Measurements from ENCODE around the gene NFATC2. TPM values are rescaled to one million over a fixed set of nuclear protein-coding genes. Genes with fewer than 3 reads are reported as not detected.

Gene NFATC2
- total RNA-seq, 3 donors from 2014 or later = 5.9 to 11.9 (median 10.2) TPM

- TF ChIP-seq POLR2A (IDR thresholded peaks at IDR 0.05) = no peak
- TF ChIP-seq, protein P1, sequence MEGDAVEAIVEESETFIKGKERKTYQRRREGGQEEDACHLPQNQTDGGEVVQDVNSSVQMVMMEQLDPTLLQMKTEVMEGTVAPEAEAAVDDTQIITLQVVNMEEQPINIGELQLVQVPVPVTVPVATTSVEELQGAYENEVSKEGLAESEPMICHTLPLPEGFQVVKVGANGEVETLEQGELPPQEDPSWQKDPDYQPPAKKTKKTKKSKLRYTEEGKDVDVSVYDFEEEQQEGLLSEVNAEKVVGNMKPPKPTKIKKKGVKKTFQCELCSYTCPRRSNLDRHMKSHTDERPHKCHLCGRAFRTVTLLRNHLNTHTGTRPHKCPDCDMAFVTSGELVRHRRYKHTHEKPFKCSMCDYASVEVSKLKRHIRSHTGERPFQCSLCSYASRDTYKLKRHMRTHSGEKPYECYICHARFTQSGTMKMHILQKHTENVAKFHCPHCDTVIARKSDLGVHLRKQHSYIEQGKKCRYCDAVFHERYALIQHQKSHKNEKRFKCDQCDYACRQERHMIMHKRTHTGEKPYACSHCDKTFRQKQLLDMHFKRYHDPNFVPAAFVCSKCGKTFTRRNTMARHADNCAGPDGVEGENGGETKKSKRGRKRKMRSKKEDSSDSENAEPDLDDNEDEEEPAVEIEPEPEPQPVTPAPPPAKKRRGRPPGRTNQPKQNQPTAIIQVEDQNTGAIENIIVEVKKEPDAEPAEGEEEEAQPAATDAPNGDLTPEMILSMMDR (IDR thresholded peaks at IDR 0.05) = no peak
- TF ChIP-seq POLR2AphosphoS5 (IDR thresholded peaks at IDR 0.05) = no peak
- intact Hi-C loops (cut with DNase I; ENCODE audit: low total_unique reads) = no loop called here
- Histone ChIP-seq H3K4me3 (no peak overlapping the region), H3K36me3 (no peaks in the 10 kb centered on the region), H3K4me1 (no peaks in the 10 kb centered on the region), H3K27ac (no peak overlapping the region), H3K9me3 (peaks cover 0 to 7% of the 10 kb centered on the region in 2 donors), H3K27me3 (no peaks in the 10 kb centered on the region)
- no peak for DNase-seq (ENCODE audit: low spot score in 2 of 2)
Measured at GRCh38 chr20:51342510-51343236, 199.8 kb downstream of the NFATC2 start.

GRCh38 chr20:51341581-51341980 lies 200.9 kb downstream of the NFATC2 start:
- Histone ChIP-seq H3K27ac (no peak overlapping the region), H3K4me1 (no peaks in the 10 kb centered on the region), H3K4me3 (no peak overlapping the region), H3K27me3 (no peaks in the 10 kb centered on the region), H3K36me3 (no peaks in the 10 kb centered on the region), H3K9me3 (peaks cover 0 to 7% of the 10 kb centered on the region in 2 donors)
- intact Hi-C loops (cut with DNase I; ENCODE audit: low total_unique reads) = no loop called here
- DNase-seq (ENCODE audit: low spot score in 2 of 2) = no peak
- TF ChIP-seq POLR2AphosphoS5 (IDR thresholded peaks at IDR 0.05) (no peak), POLR2A (IDR thresholded peaks at IDR 0.05) (no peak)
- TF ChIP-seq, protein P1 (IDR thresholded peaks at IDR 0.05) = no peak

GRCh38 chr20:51340451-51340840 lies 202.1 kb downstream of the NFATC2 start:
- no peaks in the 10 kb centered on the region for H3K4me1 ChIP-seq
- intact Hi-C loops (cut with DNase I; ENCODE audit: low total_unique reads) = no loop called here
- H3K36me3 ChIP-seq = no peaks in the 10 kb centered on the region
- no peaks in the 10 kb centered on the region for H3K27me3 ChIP-seq
- no peak overlapping the region for H3K27ac ChIP-seq
- no peak for TF ChIP-seq POLR2AphosphoS5 (IDR thresholded peaks at IDR 0.05)
- TF ChIP-seq POLR2A (IDR thresholded peaks at IDR 0.05) = no peak
- TF ChIP-seq, protein P1 (IDR thresholded peaks at IDR 0.05) = no peak
- DNase-seq (ENCODE audit: low spot score in 2 of 2) = no peak
- no peak overlapping the region for H3K4me3 ChIP-seq
- H3K9me3 ChIP-seq = peaks cover 0 to 7% of the 10 kb centered on the region in 2 donors

GRCh38 chr20:51339721-51340450 lies 202.6 kb downstream of the NFATC2 start:
- intact Hi-C loops (cut with DNase I; ENCODE audit: low total_unique reads) = no loop called here
- no peaks in the 10 kb centered on the region for H3K36me3 ChIP-seq
- H3K27ac ChIP-seq = no peak overlapping the region
- TF ChIP-seq, protein P1 (IDR thresholded peaks at IDR 0.05) = no peak
- TF ChIP-seq POLR2AphosphoS5 (IDR thresholded peaks at IDR 0.05) = no peak
- no peak for TF ChIP-seq POLR2A (IDR thresholded peaks at IDR 0.05)
- H3K4me1 ChIP-seq = no peaks in the 10 kb centered on the region
- H3K4me3 ChIP-seq = no peak overlapping the region
- no peaks in the 10 kb centered on the region for H3K27me3 ChIP-seq
- peaks cover 0 to 7% of the 10 kb centered on the region in 2 donors for H3K9me3 ChIP-seq
- no peak for DNase-seq (ENCODE audit: low spot score in 2 of 2)

Measured in breast epithelium (tissue), 4 donors.